ENCODE results near the gene IFFO2.

Gene IFFO2

DNA sequence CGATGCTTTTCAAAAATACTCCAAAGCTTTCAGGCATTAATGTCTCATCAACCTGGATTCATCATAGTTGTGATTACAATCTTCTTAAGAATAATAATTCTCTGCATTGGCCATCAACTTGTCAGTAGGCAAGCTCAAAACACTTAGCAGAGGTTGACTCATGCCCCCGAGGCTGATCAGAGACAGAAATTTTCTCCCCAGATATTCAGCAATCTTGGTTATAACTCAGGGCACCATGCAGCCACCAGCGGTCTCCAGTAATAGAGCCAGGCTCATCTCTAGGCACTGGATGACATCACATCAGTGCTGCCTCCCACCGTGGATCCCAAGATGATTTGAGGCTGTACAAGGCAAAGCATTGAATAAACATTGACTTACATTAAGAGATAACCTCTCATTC, 14.3 kb upstream of the IFFO2 start:
- DNase-seq, result no peak
- Histone ChIP-seq H3K4me3 (ENCODE audit: low read depth, low read length) (no peak overlapping the region), H3K27ac (no peak overlapping the region), H3K36me3 (replicated peaks) (no peaks in the 10 kb centered on the region), H3K27me3 (replicated peaks) (no peaks in the 10 kb centered on the region)
- in situ Hi-C loops (cut with HindIII; ENCODE audit: low pct_ligation_motif_present, low sequenced_read_pairs), result no loop called here
- TF ChIP-seq, protein P1, sequence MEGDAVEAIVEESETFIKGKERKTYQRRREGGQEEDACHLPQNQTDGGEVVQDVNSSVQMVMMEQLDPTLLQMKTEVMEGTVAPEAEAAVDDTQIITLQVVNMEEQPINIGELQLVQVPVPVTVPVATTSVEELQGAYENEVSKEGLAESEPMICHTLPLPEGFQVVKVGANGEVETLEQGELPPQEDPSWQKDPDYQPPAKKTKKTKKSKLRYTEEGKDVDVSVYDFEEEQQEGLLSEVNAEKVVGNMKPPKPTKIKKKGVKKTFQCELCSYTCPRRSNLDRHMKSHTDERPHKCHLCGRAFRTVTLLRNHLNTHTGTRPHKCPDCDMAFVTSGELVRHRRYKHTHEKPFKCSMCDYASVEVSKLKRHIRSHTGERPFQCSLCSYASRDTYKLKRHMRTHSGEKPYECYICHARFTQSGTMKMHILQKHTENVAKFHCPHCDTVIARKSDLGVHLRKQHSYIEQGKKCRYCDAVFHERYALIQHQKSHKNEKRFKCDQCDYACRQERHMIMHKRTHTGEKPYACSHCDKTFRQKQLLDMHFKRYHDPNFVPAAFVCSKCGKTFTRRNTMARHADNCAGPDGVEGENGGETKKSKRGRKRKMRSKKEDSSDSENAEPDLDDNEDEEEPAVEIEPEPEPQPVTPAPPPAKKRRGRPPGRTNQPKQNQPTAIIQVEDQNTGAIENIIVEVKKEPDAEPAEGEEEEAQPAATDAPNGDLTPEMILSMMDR (IDR thresholded peaks at IDR 0.05; ENCODE audit: low read depth, low read length, missing control alignments), result no peak

- Histone ChIP-seq H3K4me3 (ENCODE audit: low read depth, low read length) (no peak overlapping the region), H3K27me3 (replicated peaks) (no peaks in the 10 kb centered on the region), H3K27ac (no peak overlapping the region), H3K36me3 (replicated peaks) (no peaks in the 10 kb centered on the region)
- in situ Hi-C loops (cut with HindIII; ENCODE audit: low pct_ligation_motif_present, low sequenced_read_pairs), result no loop called here
- TF ChIP-seq, protein P1 (IDR thresholded peaks at IDR 0.05; ENCODE audit: low read depth, low read length, missing control alignments), result no peak
- DNase-seq, result no peak
These were observed 13.9 kb upstream of the IFFO2 start for GRCh38 chr1:18970358-18970757.

DNA sequence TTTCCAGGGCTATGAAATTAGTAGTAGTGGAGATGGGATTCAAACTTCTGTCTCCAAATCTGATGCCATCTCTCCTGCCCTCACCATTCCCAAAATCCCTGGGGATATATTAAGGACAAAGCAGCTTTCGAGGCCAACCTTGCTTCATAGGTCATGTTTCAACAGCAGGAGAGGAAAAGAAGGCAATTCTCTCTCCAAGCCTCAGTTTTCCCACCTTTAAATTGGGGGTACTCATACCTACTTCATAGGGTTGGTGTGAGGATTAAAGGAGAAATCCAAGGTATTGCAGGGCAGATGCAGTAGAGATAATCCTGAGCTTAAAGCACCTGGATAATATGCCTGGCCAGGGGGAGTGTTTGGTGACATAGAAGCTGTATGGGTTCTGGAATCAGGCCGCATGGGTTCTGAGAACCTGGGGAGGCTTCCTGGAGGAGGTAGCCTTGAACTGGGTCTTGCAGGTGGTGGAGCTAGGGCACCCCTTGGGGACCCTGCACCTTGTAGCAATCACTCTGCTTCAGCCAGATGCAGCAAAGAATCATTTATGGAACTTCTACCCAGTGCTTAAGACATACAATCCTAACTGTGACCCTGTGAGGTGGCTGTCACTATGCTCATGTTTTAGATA, 10.7 kb upstream of the IFFO2 start:
- TF ChIP-seq, protein P1 (IDR thresholded peaks at IDR 0.05; ENCODE audit: low read depth, low read length, missing control alignments), result no peak
- Histone ChIP-seq H3K4me3 (ENCODE audit: low read depth, low read length) (no peak overlapping the region), H3K36me3 (replicated peaks) (no peaks in the 10 kb centered on the region), H3K27ac (no peak overlapping the region), H3K27me3 (replicated peaks) (no peaks in the 10 kb centered on the region)
- DNase-seq, result no peak
- in situ Hi-C loops (cut with HindIII; ENCODE audit: low pct_ligation_motif_present, low sequenced_read_pairs), result no loop called here

GRCh38 chr1:18965206-18966173, 9.0 kb upstream of the IFFO2 start:
- DNase-seq, result no peak
- H3K4me3 ChIP-seq (ENCODE audit: low read depth, low read length), result no peak overlapping the region
- no peaks in the 10 kb centered on the region for H3K36me3 ChIP-seq (replicated peaks)
- in situ Hi-C loops (cut with HindIII; ENCODE audit: low pct_ligation_motif_present, low sequenced_read_pairs), result no loop called here
- TF ChIP-seq, protein P1 (IDR thresholded peaks at IDR 0.05; ENCODE audit: low read depth, low read length, missing control alignments), result no peak
- H3K27me3 ChIP-seq (replicated peaks), result no peaks in the 10 kb centered on the region
- H3K27ac ChIP-seq, result no peak overlapping the region

GRCh38 chr1:18963968-18964367, 7.5 kb upstream of the IFFO2 start:
- H3K27ac ChIP-seq, result no peak overlapping the region
- TF ChIP-seq, protein P1 (IDR thresholded peaks at IDR 0.05; ENCODE audit: low read depth, low read length, missing control alignments), result no peak
- no peak for DNase-seq
- H3K4me3 ChIP-seq (ENCODE audit: low read depth, low read length), result no peak overlapping the region
- no peaks in the 10 kb centered on the region for H3K27me3 ChIP-seq (replicated peaks)
- H3K36me3 ChIP-seq (replicated peaks), result no peaks in the 10 kb centered on the region
- in situ Hi-C loops (cut with HindIII; ENCODE audit: low pct_ligation_motif_present, low sequenced_read_pairs), result no loop called here
